K562 (cell line): ENCODE data around the gene MKRN3. TPM values are rescaled to one million over a fixed set of nuclear protein-coding genes. Genes with fewer than 3 reads are reported as not detected.

ENCODE experiments used
- CBFA2T2 ChIP-seq: fragments of 450-650 bp; conservative IDR thresholded peaks from 2 replicates; pipeline ENCODE4 v1.6.1; 2017; ENCODE audit warnings: mild to moderate bottlenecking
- GABPA ChIP-seq: fragments of 200-800 bp; sonication (Bioruptor generic); conservative IDR thresholded peaks from 2 replicates; pipeline ENCODE4 v1.6.1; 2016; ENCODE audit warnings: low read depth, missing genetic modification characterization, missing compliant biosample characterization
- POLR3A ChIP-seq: IDR thresholded peaks from 2 replicates; pipeline ENCODE4 v1.6.1; 2011; ENCODE audit warnings: borderline replicate concordance, mild to moderate bottlenecking, moderate library complexity; ENCODE audit not compliant: insufficient read length, insufficient read depth; ENCODE audit errors: extremely low read depth
- SP2 ChIP-seq: IDR thresholded peaks from 2 replicates; pipeline ENCODE4 v1.6.1; 2011; ENCODE audit warnings: mild to moderate bottlenecking, low read depth, low read length, moderate library complexity; ENCODE audit not compliant: poor library complexity, severe bottlenecking; ENCODE audit errors: extremely low read depth
- TAL1 ChIP-seq: fragments of 450-650 bp; IDR thresholded peaks from 2 replicates; pipeline ENCODE4 v1.6.1; 2016; ENCODE audit warnings: mild to moderate bottlenecking
- TSC22D4 ChIP-seq: fragments of 450-650 bp; IDR thresholded peaks from 2 replicates; pipeline ENCODE4 v1.6.1; 2016; ENCODE audit warnings: missing genetic modification characterization, missing biosample characterization, control low read depth
- YY1 ChIP-seq, 3 experiments: IDR thresholded peaks; 2 replicates each; pipeline ENCODE4 v1.6.1; 2011; ENCODE audit warnings: low read length in 2 of 3, mild to moderate bottlenecking in 2 of 3, moderate library complexity in 2 of 3, borderline replicate concordance in 1 of 3, control low read depth in 1 of 3, low read depth in 1 of 3; ENCODE audit not compliant: insufficient read depth in 3 of 3, insufficient replicate concordance in 2 of 3, control insufficient read depth in 1 of 3, insufficient read length in 1 of 3; ENCODE audit errors: extremely low read depth in 1 of 3
- ZBTB1 ChIP-seq: sonication (generic); formaldehyde crosslinking; IDR thresholded peaks from 2 replicates; pipeline ENCODE4 v1.8.1; 2023; ENCODE audit warnings: missing genetic modification reagents, low read depth, mild to moderate bottlenecking, borderline replicate concordance
- ZFP1 ChIP-seq: fragments of 450-650 bp; formaldehyde crosslinking; IDR thresholded peaks from 2 replicates; pipeline ENCODE4 v1.4.0; 2020; ENCODE audit warnings: mild to moderate bottlenecking, mixed read lengths
- ZNF124 ChIP-seq: sonication (generic); formaldehyde crosslinking; IDR thresholded peaks from 2 replicates; pipeline ENCODE4 v1.8.1; 2022; ENCODE audit warnings: missing genetic modification reagents
- ZNF282 ChIP-seq: sonication (generic); formaldehyde crosslinking; IDR thresholded peaks from 2 replicates; pipeline ENCODE4 v1.8.1; 2023; ENCODE audit warnings: missing genetic modification reagents
- ZNF316 ChIP-seq: fragments of 450-650 bp; IDR thresholded peaks from 2 replicates; pipeline ENCODE4 v1.6.1; 2016
- ZNF589 ChIP-seq: fragments of 200-800 bp; sonication (Bioruptor generic); IDR thresholded peaks from 2 replicates; pipeline ENCODE4 v1.6.1; 2016; ENCODE audit warnings: low read depth, missing genetic modification characterization, missing compliant biosample characterization
- polyA plus RNA-seq, 8 experiments: library from polyadenylated mRNA; depleted of rRNA in 4 of 8; stranded (reverse) in 5 of 8; unstranded in 3 of 8; fragments of >200 nt; fragmentation: Nextera tagmentation in 2 of 8; fragmentation: Illumina TruSeq in 1 of 8; extraction: Ambion mirVana in 2 of 8; extraction: Trizol in 1 of 8; gene quantifications; 2 replicates each; pipeline versions ENCODE4 v1.2.1 to v1.2.3, GENCODE V29; 2011 to 2014; ENCODE audit warnings: inconsistent platforms in 1 of 8, missing spikeins in 1 of 8
- total RNA-seq, 7 experiments: library from RNA; depleted of rRNA in 6 of 7; stranded (reverse); fragments of >200 nt in 6 of 7; fragmentation: Illumina TruSeq in 2 of 7; extraction: Trizol in 2 of 7; gene quantifications; 2 replicates each; pipeline versions ENCODE4 v1.2.1 to v1.2.3, GENCODE V29; 2011 to 2021; ENCODE audit warnings: low replicate concordance in 1 of 7
- TF ChIP-seq, protein P1 (sequence below), 2 experiments: fragments of 450-650 bp; formaldehyde crosslinking in 1 of 2; IDR thresholded peaks; 2 replicates each; pipeline versions ENCODE4 v1.4.0 to v1.6.1; 2014 to 2020; ENCODE audit warnings: mild to moderate bottlenecking in 2 of 2, borderline replicate concordance in 1 of 2, low read depth in 1 of 2
- TF ChIP-seq, protein P2 (sequence below): fragments of 450-650 bp; formaldehyde crosslinking; IDR thresholded peaks from 2 replicates; pipeline ENCODE4 v1.4.0; 2022; ENCODE audit warnings: missing genetic modification characterization
- TF ChIP-seq, protein P3 (sequence below): sonication (generic); formaldehyde crosslinking; IDR thresholded peaks from 2 replicates; pipeline ENCODE4 v1.8.0; 2022; ENCODE audit warnings: missing genetic modification reagents, mild to moderate bottlenecking, borderline replicate concordance

Gene MKRN3
- total and polyA plus RNA-seq, 9 of the 15 experiments (the other 6 are each of a cell fraction or from before 2014, with no cell fraction given) = 6.5 to 33.4 (median 25.1) TPM

DNA sequence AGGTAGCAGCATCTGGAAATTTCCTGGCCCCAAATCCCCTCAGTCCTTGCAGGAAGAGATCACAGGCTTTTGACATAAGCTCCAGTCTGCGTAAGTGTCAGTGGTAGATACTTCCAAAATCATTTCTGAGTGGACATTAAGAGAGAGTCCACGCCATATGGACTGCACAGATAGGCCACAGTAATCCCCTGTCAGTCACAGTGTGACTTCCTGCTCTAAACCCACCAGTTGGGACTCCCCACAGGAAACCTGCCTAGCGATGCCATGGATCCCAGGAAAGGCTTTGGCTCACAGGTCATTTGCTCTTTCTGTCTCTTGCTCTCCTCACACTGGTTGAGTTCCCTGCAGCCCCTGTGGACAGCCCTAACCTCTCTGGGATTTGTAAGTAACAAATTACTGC, 28.8 kb upstream of the MKRN3 start (continued):
- TF ChIP-seq ZBTB1 (CRISPR knock-in tag) (no peak), SP2 (no peak), POLR3A (no peak), TSC22D4 (tag) (no peak), TAL1 (peak; percentile 37; the same call in 1 of the 2 replicates), ZNF282 (CRISPR knock-in tag) (no peak), ZFP1 (CRISPR knock-in tag) (no peak), CBFA2T2 (0 out of 2 replicates have a peak, but pooled peaks have one; percentile 17), YY1 (IDR thresholded peaks at IDR 0.05; ENCODE audit: borderline replicate concordance in 1 of 3, control insufficient read depth in 1 of 3, extremely low read depth in 1 of 3, insufficient read depth in 3 of 3, insufficient read length in 1 of 3, insufficient replicate concordance in 2 of 3, low read depth in 1 of 3, low read length in 2 of 3) (no peak), ZNF316 (no peak), GABPA (tag) (peak; percentile 65), ZNF124 (CRISPR knock-in tag) (no peak), ZNF589 (CRISPR knock-in tag) (no peak)
- TF ChIP-seq, protein P1, sequence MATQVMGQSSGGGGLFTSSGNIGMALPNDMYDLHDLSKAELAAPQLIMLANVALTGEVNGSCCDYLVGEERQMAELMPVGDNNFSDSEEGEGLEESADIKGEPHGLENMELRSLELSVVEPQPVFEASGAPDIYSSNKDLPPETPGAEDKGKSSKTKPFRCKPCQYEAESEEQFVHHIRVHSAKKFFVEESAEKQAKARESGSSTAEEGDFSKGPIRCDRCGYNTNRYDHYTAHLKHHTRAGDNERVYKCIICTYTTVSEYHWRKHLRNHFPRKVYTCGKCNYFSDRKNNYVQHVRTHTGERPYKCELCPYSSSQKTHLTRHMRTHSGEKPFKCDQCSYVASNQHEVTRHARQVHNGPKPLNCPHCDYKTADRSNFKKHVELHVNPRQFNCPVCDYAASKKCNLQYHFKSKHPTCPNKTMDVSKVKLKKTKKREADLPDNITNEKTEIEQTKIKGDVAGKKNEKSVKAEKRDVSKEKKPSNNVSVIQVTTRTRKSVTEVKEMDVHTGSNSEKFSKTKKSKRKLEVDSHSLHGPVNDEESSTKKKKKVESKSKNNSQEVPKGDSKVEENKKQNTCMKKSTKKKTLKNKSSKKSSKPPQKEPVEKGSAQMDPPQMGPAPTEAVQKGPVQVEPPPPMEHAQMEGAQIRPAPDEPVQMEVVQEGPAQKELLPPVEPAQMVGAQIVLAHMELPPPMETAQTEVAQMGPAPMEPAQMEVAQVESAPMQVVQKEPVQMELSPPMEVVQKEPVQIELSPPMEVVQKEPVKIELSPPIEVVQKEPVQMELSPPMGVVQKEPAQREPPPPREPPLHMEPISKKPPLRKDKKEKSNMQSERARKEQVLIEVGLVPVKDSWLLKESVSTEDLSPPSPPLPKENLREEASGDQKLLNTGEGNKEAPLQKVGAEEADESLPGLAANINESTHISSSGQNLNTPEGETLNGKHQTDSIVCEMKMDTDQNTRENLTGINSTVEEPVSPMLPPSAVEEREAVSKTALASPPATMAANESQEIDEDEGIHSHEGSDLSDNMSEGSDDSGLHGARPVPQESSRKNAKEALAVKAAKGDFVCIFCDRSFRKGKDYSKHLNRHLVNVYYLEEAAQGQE (IDR thresholded peaks at IDR 0.05; ENCODE audit: borderline replicate concordance) = no peak
- TF ChIP-seq, protein P1 (CRISPR knock-in tag; IDR thresholded peaks at IDR 0.05; ENCODE audit: low read depth) = no peak
- TF ChIP-seq, protein P2, sequence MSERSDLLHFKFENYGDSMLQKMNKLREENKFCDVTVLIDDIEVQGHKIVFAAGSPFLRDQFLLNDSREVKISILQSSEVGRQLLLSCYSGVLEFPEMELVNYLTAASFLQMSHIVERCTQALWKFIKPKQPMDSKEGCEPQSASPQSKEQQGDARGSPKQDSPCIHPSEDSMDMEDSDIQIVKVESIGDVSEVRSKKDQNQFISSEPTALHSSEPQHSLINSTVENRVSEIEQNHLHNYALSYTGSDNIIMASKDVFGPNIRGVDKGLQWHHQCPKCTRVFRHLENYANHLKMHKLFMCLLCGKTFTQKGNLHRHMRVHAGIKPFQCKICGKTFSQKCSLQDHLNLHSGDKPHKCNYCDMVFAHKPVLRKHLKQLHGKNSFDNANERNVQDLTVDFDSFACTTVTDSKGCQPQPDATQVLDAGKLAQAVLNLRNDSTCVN (CRISPR knock-in tag) = no peak
- TF ChIP-seq, protein P3, sequence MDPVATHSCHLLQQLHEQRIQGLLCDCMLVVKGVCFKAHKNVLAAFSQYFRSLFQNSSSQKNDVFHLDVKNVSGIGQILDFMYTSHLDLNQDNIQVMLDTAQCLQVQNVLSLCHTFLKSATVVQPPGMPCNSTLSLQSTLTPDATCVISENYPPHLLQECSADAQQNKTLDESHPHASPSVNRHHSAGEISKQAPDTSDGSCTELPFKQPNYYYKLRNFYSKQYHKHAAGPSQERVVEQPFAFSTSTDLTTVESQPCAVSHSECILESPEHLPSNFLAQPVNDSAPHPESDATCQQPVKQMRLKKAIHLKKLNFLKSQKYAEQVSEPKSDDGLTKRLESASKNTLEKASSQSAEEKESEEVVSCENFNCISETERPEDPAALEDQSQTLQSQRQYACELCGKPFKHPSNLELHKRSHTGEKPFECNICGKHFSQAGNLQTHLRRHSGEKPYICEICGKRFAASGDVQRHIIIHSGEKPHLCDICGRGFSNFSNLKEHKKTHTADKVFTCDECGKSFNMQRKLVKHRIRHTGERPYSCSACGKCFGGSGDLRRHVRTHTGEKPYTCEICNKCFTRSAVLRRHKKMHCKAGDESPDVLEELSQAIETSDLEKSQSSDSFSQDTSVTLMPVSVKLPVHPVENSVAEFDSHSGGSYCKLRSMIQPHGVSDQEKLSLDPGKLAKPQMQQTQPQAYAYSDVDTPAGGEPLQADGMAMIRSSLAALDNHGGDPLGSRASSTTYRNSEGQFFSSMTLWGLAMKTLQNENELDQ (CRISPR knock-in tag) = no peak
